RCC 7860 (cell line): ENCODE results near the gene KCNQ5.
"Not testable (repeated sequence)": the region's sequence is repeated elsewhere in the genome, so short reads cannot be mapped to it uniquely, and the experiment has no call there.

Experiments used
- DNase-seq: peaks from one replicate; pipeline ENCODE4 v3.0.0-alpha.2; 2015; ENCODE audit warnings: low spot score
- FAIRE-seq: peaks from 2 replicates; lab custom pipeline; 2012; peaks lifted over from hg19 to GRCh38; lab: Jason Lieb, UNC

KCNQ5 gene

DNA sequence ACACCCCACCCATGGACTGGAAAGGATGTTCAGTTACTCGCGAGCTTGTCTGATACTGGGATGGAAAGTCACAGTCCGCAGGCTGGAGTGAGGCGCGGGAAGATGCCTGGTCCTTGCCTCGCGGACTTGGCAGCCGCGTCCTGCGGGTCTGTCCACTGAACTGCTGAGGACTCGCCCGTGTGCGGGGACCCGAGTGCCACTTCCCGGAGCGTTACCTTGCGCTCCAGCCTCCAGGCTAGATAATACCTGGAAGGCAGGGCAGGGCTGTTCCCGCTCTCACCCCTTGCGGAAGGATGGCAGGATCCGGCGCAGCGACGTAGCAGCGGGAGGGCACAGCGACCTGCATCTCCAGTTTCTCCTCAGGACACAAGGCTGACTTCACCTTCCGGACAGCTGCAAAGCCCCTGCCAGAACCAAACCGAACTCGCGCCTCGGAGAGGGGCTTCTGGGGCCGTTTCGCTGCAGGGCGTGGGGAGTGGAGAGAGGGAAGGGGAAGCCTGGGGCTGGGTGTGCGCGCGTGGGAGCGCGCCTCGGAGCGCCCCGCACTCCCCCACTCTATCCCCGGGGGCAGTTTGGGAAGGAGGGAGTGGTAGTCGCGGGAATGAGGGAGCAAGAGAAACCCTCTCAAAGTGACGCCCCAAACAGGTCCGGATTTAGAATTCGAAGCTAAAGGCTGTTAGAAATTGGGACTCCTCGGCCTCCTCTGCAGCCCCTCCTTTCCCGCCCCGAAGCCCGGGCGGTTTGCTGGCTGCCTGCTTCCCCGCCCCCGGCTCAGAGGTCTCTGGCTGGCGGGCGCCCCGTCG, at the start of gene KCNQ5:
KCNQ5 (plus strand) TSS at position 774 of the 803 bp plus-strand sequence.
- DNase-seq (no peak), FAIRE-seq (no peak)

DNA sequence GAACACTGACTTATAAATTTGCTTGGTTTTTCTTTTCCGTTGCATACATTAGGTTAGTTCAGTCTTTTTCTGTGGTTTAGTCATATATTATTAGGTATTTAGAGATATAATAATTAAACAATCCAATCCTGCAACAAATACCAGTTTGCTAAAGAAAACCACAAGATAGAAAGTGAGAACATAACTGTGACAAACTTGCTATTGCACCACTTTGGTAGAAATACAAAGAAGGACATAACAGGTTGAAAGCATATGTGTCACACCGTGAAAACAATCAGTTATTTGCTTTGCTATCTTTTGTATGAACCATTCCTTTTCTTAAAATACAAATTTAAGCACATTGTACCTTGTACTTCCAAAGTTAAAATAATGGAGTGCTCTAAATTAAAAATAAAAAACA, 42.0 kb upstream of the KCNQ5 start:
- FAIRE-seq (no peak), DNase-seq (no peak)

DNA sequence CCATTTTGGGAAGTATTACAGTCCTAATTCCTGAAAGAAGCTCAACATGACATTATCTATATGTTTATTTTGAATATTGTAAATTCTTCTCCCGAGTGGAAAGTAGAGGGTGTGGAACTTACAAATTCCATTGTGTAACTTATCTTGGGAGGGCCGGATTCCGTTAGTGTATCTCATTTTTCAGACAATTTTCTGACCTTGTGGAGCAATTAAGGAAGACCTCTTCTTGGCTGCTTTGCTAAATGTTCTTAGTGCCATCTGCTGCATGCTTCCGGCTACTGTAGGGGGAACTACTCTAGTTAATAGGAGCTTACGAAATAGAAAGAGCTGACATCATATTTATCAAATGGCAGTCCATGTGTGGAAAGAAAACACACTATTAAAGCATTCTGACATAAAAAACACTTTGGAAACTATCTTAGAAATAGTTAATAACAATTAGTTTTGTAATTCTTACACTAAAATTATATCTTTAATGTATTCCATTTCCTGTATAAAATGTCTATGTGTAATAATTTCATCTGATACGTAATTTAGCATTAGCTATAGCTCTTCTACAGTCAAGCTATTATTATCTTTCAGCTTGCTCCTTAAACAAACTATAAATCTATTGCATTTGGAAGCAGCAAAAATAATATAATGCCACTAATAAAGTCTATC, 41.5 kb upstream of the KCNQ5 start:
- FAIRE-seq (no peak), DNase-seq (peak; percentile 38)

- not testable (repeated sequence) for DNase-seq, FAIRE-seq
Observed at GRCh38 chr6:72580950-72581349, 40.9 kb upstream of the KCNQ5 start.

GRCh38 chr6:72588155-72588554, 33.7 kb upstream of the KCNQ5 start:
- DNase-seq (no peak), FAIRE-seq (no peak)

DNA sequence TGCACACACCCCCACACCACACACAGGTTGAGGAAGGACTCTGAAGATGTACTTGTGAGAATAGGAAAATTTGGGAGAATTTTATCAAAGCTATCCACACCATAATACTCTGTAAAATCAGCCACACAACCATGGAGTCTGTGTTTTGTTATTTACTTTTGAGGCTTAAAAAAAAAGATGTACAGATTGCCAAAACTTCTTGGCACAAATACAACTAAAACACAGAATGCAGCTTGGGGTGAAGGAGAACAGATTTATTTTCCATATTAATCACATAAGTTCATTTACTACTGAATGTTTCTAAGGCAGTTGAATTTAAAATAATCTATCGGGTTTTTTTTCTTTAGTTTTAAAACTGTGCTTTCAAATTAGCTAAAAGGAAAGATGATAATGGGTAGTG, 32.8 kb upstream of the KCNQ5 start:
- FAIRE-seq (no peak), DNase-seq (no peak)

GRCh38 chr6:72595812-72596211, 26.1 kb upstream of the KCNQ5 start:
- FAIRE-seq (no peak), DNase-seq (no peak)

DNA sequence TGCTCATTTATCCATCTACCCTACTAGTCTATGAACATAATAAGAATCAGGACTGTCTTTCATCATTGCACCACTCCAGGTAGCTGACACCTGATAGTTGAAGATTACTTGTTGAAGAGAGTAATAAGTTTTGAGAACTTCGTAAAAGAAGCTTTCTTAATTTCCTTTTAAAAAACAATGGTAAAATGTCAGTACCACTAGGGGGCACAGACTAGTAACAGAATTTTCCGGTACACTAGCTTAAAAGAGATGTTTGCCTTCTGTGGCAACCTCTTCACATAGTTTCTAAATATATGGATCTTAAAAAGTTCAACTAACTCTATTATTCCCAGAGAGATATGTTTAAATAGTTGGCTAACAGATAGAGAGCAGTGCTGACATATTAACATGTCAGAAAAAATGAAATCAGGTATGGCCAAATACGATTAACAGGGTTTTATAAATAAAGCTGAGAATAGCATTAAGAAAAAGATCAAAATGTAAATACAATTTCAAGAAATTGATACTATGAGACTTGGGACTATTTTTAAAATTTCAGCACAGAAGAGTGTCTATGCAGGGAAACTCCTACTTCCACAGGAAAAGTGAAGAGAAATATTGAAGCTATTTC, 5.4 kb upstream of the KCNQ5 start:
- FAIRE-seq (peak; percentile 74), DNase-seq (peak; percentile 24)

DNA sequence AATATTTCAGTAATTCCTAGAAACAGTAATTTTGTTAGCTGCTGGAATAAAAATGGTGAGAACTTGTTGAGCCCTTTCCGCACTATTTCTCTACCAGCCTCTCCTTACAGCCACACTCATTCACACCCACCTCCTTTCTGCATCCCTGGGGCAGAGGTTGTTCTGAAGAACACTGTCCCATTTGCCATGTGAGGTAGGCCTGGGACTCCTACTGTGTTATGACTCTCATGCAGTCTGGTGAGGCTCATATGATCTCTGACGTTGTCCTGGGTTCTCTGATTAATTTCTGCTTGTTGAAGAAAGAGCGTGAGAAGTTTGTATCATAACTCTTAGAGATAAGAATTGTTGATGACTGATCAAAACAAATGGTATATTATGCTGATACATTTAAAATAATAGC, 4.1 kb upstream of the KCNQ5 start:
- no peak for FAIRE-seq
- DNase-seq: no peak

- FAIRE-seq (no peak), DNase-seq (no peak)
Observed at GRCh38 chr6:72619883-72620696, 1.8 kb upstream of the KCNQ5 start.

GRCh38 chr6:72620871-72621290, 983 bp upstream of the KCNQ5 start:
- DNase-seq (no peak), FAIRE-seq (no peak)

GRCh38 chr6:72622094-72622940, 453 bp downstream of the KCNQ5 start:
- DNase-seq: peak; percentile 50

GRCh38 chr6:72623808-72624207, 1.9 kb downstream of the KCNQ5 start:
- DNase-seq: no peak
- FAIRE-seq: no peak

More at GRCh38 chr6:72622094-72622940, 453 bp downstream of the KCNQ5 start:
- FAIRE-seq: no peak

DNA sequence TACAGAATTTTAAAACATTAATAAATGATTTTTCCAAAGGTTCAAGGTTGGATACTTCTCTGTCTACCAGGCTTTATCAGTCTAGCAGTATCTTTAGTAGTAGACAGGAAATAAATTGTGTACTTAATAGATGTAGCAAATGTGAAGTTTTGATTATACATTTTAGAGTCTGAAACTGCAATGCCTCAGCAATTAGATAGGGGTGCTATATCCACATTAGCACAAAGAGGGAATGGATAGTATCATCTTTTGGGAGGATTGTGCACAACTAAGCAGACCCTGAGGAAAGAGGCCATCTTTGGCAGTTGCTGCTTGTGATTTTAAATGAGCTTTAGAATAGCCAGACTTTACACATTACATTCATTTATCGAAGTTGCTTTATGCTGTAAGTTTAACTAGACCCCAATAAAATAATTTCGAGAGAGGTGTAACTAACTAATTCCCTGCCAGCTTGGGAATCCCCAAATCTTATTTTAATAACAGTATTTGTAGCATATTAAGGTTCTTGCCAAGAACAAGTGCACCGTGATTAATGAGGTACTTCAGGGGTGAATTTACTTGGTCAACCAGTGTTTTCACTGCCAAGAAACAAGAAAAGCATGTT, 2.8 kb downstream of the KCNQ5 start:
- peak; percentile 20 for FAIRE-seq
- no peak for DNase-seq

DNA sequence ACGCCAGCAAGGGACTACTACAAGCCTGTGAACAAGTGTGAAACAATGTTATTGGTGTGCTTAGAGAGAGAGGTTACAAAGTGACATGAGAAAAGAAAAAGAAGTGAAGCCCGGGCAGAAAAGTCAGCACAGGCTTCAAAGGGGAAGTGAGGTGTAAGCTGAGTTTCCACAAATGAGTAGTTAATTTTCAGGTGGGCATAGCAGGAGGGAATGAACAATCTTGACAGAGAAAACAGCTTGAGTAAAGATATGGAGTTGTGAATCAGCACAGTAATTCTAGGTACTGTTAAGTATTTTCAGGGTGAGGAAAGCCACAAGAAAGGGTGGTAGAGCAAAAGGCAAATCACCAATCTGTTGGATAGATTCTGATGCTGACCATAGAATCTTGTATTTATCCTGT, 4.3 kb downstream of the KCNQ5 start:
- FAIRE-seq (no peak), DNase-seq (no peak)

- DNase-seq: no peak
- no peak for FAIRE-seq
Observed at GRCh38 chr6:72627539-72627938, 5.7 kb downstream of the KCNQ5 start.

GRCh38 chr6:72631480-72631879, 9.6 kb downstream of the KCNQ5 start:
- DNase-seq: no peak
- no peak for FAIRE-seq

DNA sequence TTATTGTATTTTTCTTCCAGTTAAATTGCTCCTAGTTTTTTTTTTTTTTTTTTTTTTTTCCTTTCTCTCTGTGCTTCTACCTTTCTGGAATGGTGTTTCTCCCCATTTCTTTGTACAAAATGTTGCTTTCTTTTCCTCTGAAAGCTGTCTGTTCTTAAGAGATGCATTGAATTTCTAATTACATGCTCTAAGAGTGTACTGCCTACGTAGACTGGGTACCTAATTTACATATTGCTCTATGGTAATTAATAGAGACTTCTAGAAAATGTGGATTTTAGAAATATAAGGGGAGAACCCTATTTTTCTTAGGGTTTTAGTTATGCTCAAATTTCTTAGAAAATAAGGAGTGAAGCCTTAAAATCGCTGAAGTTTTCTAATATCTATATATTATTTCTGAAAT, 13.8 kb downstream of the KCNQ5 start:
- FAIRE-seq: no peak
- DNase-seq: no peak

- DNase-seq: no peak
- FAIRE-seq: no peak
Observed at GRCh38 chr6:72636215-72636614, 14.4 kb downstream of the KCNQ5 start.

DNA sequence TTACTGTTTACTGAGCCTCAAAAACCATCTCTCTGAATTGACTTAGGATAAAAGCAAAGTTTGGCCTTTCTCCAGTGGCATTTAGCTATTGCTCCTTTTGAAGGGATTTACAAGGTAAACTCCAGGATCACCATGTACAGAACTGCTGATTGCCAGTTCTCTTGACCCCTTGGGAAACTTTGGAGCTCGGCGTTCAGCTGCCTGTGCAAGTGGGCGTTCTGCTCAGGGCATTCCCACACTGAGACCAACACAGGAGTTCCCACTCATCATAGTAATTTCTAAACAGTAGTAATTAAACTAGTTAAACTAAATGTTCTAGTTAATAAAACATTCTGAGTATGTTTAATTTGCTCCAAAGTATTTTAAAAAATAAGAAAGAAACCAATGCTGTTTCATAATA, 14.9 kb downstream of the KCNQ5 start:
- FAIRE-seq (no peak), DNase-seq (no peak)
